Stimulated activated CD4-positive, alpha-beta T cell treated with anti-CD3 and anti-CD28 coated beads, Interleukin-1b, Interleukin-23, amount 100 ng/mL, for 24 hours (primary cell): ENCODE data around the gene SECISBP2L.
A peak's percentile ranks its signal among the peaks of the same experiment; 100 is the strongest.
"Not testable (repeated sequence)": the region's sequence is repeated elsewhere in the genome, so short reads cannot be mapped to it uniquely, and the experiment has no call there.

Experiments
- DNase-seq, 4 experiments: peaks; one replicate each; pipeline ENCODE4 v3.0.0-alpha.2; 2020; ENCODE audit warnings: low read depth in 4 of 4, low spot score in 1 of 4

The SECISBP2L gene

DNA sequence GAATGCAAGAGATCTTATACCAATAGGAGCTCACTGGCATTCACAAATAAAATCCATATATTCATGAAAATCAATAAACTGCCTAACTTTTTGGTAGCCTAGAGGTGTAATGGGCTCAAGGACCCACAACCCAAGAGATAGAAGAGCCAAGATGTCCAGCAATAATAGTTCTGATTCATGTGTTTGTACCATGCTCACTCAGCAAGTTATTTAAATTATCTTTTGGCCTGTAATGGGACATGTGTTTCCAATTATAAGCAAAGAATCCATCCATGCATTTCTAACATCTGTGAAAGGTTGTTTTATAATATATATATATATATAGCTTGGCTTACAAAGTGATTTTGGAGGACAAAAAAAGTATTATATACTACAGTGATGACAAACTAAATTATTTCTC, 52.9 kb downstream of the SECISBP2L start:
- no peak for DNase-seq

DNA sequence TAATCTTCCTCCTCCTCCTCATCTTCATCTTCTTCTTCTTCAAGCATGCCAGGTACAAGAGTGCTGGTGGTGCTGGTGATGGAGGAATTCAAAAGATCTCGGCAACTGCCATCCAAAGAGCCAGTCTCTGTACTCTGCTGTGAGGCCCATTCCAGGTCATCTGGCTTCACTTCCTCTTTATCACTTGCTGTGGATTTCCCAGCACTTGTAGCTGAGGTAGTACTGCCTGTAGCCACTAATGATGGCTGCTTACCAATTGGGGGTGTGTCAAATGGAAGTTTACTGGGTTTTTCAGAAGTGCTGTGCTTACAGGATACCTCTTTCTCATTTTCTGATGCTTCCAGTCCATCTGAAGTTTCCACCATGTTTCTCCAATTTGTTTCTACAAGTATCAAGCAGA, 53.7 kb downstream of the SECISBP2L start:
- DNase-seq, result no peak

DNA sequence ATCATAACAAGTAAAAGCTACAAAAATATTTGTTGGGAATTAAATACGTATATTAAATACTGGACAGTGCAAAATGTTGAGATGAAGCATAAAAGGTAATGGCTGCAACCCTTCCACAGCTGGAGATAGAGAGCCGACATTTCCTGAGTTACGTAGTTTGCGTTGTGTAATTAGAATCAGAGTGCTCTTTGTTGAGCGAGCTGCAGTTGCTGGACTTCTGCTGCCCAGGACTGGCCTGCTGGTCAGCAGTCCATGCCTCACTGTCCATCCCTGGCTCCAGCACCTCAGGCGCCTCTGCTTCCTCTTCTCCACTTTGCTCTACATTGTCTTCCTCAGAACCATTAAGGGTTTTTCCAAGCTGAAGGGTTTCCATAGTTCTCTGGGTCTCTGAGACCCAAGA, 54.1 kb downstream of the SECISBP2L start:
- DNase-seq, result no peak

DNA sequence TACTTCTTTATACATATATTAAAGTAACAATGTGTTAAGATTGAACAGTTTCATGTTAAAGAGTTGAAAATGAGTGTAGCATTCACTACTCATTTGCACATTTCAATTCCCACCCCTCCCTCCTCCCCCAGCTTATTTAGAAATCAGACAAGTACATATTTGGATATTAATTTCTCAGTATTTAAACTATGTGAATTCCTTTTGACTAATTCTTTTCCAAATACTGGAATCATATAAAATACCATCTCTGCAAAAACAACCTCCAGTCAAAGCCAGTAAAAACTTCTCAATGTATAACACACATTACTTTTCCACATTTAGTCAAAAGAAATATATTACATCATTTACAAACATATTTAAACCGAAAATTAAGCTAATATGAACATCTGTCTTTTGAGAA, 57.1 kb downstream of the SECISBP2L start:
- no peak for DNase-seq

DNA sequence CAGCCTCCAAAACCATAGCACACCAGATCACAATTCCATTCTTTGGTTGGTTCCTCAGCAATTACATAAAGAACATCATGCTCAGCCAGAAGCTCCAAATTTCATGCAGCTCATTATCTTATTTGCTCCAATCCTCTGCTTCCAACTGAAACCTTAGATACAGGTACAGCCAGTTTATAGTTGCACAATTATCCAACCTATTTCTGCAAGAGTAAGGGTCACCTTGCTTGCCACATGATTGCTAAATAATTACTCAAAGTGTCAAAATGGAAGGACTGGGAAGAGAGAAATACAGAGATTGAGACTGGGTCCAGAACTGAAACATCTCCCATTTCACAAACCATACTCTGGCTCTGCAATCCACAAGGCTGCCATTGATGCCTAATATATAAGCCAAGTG, 59.1 kb downstream of the SECISBP2L start:
- no peak for DNase-seq

DNA sequence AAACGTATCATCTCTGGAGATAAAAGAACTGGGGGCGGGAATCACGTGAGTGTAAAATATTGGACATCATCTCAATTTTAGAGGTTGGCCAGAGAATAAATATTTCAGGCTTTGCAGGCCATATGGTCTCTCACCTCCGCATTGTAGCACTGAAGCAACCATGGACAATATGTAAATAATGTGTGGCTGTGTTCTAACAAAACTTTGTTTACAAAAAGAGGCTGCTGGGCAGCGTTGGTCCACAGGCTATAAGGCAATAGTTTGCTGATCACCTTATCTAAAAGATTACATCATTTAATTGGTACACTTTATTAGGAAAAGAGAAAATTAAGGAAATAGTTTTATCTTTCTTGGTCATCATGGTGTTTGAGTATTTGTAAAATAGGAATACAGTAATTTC, 60.0 kb downstream of the SECISBP2L start:
- DNase-seq, result no peak

DNA sequence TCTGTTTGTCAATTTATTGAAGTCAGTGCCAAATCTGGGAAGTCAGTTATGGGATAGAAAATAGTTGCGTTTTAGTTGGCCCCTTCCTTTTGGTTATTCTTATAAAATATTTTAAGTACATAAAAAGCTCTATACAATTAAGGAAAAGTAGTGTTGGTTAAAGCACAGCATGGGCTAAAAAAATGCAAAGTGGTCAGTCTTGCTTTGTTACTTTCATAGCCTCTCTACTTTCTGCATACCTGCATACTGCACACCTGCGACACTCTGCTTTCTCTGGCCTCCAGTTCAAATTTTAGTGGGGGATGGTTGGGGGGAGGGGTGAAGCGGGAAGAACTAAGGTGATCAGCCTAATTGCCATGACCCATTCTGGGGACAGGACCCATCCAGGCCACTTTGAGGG, 60.7 kb downstream of the SECISBP2L start:
- DNase-seq, result no peak

DNA sequence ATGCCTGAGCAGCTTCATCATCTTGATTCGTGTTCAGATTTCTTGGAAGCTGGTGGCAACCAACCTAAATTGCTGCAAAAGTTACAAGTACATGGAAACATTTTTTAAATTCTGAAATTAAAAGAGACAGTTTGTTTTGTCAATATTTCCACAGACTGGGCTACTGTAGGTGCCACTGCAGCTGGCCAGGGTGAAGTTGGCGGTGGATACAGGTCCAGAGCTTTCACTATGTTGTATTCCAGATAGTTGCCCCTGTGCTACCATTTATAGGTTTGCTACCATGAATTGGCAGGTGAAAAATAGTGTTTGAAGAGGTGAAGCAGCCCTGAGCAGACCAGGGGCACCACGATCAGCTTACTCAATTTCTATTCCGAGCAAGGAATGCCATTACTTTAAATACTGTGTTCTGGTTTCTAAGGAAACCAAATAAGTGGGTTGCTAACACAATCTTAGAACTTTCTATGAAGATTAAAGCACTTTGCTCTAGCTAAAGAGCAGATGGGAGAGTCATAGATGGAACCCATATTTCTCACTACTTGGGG, 61.4 kb downstream of the SECISBP2L start:
- DNase-seq, result no peak

DNA sequence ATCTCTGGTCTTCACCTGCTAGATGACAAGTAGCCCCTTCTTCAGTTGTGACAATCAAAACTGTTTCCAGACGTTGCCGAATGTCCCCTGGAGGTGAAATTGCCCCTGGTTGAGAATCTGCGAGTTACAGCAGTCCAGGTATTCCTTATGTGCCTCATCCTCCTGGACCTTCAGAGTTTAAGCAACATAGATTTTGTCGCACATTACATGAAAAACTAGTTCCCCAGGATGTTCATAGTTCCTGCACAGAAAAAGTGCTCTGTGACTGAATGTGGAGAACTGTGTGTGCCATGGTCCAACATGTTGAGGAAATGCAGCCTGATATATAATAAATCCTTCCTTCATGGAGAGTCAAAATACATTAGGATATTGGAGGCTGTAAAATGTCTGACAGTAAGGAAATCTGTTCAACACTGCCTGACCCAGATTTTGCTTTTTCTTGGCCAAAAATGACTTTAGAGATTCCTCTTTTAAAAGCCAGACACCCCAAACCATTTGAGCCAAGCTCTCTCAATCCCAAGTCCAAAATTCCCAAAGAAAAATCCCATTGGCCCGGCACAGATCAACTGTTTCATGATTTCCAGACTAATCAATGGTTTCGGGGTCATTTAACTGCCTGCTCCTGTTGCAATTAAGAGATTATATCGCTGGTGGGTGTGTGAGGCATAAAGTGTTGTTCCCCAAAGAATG, 62.1 kb downstream of the SECISBP2L start:
- DNase-seq, result no peak

DNA sequence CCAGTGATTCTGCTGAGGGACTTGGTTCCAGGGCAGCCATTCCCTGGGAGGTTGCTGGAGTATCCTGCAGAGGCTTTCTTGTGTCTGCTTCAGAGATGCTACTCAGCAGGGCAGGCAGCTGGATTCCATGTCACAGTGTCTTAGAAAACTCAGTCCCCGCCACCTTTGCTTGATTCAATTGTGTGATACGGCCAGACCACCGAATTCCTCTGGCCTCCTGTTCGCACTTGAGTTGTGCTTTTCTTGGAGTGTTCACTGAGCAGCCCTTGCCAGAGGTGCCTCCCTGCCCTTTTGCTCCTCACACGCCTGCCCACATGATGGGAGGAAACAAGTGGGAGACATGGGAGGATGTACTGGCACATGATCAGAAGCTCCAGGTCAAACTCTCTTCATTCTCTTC, 62.9 kb downstream of the SECISBP2L start:
- DNase-seq, result no peak

DNA sequence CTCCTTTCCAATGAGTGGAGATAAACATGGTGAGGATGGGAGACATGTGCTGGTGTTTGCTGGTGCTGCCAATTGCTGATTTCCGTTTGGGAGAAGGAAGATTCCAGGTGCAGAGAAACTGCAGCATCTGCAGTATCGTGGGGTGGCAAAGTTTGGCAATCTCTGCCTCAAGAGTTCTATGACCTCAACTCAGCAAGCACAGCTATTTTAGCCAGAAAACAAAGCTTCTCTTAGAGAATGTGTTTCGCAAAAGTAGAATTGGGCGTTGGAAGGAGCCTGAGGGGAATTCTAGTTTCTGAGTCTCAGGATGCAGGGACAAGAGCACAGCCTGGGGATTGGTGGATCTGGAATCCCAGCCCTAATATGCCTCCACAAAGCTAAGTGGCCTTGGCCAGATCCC, 64.3 kb downstream of the SECISBP2L start:
- no peak for DNase-seq

DNA sequence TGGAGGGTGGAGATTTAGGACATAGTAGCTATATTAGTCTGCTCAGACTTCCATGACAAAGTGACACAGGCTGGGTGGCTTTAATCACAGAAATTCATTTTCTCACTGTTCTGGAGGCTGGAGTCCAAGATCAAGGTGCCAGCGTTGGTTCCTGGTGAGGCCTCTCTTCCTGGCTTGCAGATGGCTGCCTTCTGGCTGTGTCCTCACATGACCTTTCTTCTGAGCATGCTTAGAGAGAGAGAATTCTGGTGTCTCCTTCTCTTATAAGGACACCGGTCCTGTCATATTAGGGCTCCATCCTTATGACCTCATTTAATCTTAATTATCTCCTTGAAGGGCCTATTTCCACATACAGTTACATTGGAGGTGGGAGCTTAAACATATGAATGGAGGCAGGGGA, 67.6 kb downstream of the SECISBP2L start:
- no peak for DNase-seq

DNA sequence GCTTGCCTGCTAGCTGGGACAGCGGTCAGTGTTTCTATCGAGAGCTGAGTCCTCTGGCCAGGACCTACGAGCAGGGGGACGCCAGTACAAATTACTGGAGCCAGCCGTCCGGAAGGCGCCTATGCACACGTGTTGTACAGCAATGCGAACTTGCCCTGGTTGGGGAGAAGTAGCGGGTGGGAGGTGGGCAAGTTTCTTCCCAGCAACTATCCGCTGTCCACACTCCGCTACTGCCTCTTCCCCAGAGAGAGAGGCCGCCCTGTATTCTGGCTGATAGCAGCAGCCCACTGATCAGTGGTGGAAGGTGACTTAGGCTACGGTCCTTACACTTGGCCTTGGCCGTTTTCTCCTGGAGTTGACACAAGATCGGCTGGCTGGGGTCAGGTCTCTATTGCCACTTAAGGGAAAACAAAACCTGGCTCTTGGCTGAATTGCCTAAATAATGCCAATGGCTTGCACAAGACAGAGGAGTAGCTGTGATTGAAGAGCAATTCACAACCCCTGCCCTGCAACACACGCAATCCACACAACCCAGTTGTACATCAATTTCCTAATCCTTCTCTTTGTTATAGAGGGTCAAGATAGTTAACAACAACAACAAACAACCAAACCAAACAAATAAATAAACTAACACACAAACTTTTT, 69.7 kb downstream of the SECISBP2L start:
- no peak for DNase-seq

DNA sequence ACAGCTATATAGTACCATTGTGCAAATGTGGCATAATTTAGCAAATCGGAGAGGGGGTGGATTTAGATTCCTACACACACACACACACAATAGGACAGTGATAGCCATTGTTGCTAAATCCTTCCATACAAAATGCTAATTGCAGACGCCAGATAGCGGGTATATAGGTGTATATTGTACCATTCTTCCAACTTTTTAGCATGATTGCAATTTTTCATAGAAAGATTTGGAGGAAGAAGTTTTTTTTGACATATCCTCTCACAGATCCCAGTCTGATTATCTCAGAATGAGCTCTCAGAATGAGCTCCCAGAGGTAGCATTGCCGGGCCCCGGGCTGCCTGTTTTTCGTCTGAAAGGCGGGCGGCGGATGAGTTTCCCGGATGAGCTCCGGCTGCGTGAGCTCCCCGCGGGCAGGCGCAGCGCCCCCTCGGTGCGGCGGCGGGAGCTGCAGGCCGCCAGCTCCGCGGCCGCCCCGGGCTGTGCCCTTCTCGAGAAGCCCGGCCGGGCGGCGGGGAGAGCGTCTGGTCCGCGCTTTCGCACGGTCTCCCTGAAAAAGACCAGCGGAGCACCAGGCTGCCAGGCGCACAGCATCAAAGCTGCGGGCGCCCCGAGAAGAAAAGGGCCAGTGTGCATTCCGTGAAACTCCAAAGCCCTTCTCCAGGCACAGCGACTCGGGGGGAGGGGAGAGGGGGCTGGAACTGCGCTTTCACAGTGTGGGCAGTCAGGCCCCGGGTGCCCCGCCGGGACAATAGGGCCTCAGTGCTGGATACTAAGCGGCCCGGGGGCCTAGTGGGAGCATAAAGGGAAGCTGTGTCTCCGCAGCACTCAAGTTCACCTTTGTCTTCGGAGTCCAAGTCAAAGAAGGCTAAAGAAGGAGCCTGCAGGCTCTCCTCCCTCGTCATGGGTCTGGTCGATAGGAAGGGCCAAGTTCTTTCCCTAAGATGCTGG, 70.5 kb downstream of the SECISBP2L start:
- DNase-seq, result peak; percentile 48 to 69 (median 58)

DNA sequence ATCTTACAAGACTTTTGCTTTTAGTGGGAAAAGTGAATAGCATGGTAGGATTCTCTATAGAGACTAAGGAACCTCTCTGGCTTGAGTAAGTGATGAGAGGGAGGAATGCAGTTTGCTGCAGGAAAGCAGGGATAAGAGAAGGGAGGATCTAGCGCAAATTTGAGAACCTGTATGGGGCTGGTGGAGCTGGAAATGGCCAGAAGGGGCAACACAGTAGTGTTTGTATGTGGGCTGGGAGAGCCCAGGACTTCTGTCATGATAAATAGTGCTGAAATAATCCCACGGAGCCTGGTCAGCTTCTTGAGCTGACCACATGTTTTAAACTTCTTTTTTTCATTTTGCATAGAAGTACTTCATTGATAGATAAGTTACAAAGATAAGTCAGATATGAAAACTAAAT, 71.4 kb downstream of the SECISBP2L start:
- DNase-seq, result no peak

DNA sequence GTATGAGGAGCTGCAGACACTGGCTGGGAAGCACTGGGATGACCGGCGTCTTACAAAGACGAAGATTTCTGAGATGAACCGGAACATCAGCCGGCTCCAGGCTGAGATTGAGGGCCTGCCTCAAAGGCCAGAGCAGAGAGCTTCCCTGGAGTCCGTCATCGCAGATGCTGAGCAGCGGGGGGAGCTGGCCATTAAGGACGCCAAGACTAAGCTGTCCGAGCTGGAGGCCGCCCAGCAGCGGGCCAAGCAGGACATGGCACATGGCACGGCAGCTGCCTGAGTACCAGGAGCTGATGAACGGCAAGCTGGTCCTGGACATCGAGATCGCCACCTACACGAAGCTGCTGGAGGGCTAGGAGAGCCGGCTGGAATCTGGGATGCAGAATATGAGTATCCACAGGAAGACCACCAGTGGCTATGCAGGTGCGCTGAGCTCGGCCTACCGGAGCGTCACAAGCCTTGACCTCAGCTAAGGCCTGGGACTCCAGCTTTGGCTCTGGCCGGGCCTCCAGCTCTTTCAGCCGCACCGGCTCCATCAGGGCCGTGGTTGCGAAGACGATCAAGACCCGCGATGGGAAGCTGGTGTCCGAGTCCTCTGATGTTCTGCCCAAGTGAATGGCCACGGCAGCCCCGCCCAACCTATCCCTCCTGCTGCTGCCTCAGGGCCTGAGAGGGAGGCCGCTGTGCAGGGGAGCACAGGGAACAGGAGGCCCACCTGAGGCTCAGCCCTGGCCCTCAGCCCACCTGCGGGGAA, 73.3 kb downstream of the SECISBP2L start:
- no peak for DNase-seq

DNA sequence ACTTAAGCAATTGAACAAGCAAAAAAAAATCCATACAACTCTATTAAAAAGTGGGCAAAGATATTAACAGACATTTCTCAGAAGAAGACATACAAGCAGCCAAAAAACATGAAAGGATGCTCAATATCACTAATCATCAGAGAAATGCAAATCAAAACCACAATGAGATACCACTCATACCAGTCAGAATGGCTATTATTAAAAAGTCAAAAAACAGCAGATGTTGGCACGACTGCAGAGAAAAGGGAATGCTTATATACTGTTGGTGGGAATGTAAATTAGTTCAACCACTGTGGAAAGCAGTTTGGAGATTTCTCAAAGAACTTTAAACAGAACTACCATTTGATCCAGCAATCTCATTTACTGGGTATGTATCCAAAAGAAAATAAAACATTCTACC, 75.3 kb downstream of the SECISBP2L start:
- not testable (repeated sequence) for DNase-seq

DNA sequence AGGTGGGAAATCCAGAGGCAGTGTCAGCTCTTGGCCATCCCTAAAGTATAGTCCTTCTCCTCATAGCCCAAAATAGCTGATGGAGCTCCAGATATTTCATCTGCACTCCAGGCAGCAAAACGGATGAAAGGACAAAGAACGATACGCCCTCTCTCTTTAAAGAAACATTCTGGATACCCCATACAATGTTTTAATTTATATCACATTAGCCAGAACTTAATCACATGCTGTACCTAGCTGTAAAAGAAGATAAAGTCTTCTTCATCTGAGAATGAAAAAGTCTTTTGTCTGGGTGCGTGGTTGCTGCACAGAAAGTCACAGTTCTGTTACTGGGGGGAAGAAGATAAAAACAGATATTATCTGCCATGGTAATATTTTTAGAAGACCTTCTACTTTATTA, 78.2 kb downstream of the SECISBP2L start:
- no peak for DNase-seq

DNA sequence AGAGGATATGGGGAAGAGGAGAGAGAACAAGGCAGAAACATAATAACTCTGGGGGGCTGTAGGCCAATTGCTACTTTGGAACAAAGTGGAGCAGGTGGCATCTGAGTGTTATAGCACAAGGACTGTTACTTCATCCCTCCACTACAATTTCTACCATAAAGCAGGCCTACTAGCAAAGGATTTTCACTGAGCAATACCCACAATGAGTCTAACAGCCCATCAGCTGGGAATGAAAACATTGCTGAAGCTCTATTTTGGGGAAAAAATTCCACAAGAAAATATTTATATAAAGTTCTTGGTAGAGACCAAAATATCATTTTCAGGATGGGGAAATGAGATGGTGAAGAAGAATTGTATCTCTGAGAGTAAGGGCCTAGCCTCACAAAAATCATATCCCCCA, 78.9 kb downstream of the SECISBP2L start:
- DNase-seq, result no peak

DNA sequence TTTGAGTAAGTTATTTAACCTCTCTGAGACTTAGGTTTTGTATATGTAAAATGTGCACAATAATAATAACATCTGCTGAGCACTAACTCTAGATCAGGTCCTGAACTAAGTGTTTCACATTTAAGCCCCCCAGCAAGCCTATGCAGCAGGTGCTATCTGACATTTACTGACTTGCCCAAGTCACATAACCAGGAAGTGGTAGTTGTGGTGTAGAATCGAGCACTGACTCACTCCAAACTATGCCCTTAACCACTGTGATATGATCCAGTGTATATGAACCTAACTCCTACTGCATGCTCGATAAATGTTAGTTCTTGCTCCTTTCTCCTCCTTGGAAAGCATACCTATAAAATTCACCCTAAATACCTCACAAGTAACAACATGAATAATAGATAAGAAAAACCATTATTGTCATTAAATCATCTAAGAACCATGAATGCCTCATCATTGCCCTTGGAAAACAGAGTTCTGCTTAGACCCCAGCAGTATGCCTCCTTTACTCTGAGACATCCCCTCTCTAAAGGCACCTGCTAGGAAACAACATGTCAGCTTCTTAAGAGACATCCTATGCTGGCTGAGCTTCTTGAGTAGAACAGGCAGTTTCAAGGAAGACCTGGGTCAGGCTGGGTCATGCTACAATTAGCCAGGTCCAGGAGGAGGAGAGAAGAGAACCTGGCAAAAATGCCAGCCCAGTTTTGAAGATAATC, 79.5 kb downstream of the SECISBP2L start:
- DNase-seq, result no peak
